ENCODE results near the gene SLC22A17. TPM values are rescaled to one million over a fixed set of nuclear protein-coding genes. Genes with fewer than 3 reads are reported as not detected.
A peak's percentile ranks its signal among the peaks of the same experiment; 100 is the strongest.

SLC22A17 gene
- total RNA-seq, 1 donor from 2014 or later, result 0.20 TPM

- Mint-ChIP-seq H3K4me1 (peaks cover 9% of the 10 kb centered on the region), H3K9me3 (no peaks in the 10 kb centered on the region), H3K27me3 (peaks cover 55% of the 10 kb centered on the region), H3K36me3 (ENCODE audit: low read depth) (no peaks in the 10 kb centered on the region), H3K27ac (no peak overlapping the region), H3K4me3 (peak overlapping the region; percentile 66)
- no peak for TF ChIP-seq CTCF (IDR thresholded peaks at IDR 0.05)
- DNase-seq, result no peak
- no peak for ATAC-seq (ENCODE audit: low read depth)
- POLR2A ChIA-PET, result no interaction called here
- CTCF ChIA-PET, result interaction anchor here (1.0 kb wide), 1 partner anchor 27 kb away, joined by 3 read pairs; no protein-coding TSS in a partner anchor
- intact Hi-C loops (cut with micrococcal nuclease), result no loop called here
Observed at GRCh38 chr14:23353433-23353780, 720 bp upstream of the SLC22A17 start.

- DNase-seq (no peak), ATAC-seq (ENCODE audit: low read depth) (no peak)
- Mint-ChIP-seq H3K4me1 (peaks cover 9% of the 10 kb centered on the region), H3K36me3 (ENCODE audit: low read depth) (no peaks in the 10 kb centered on the region), H3K4me3 (peak overlapping the region; percentile 66), H3K27me3 (peaks cover 63% of the 10 kb centered on the region), H3K27ac (no peak overlapping the region), H3K9me3 (no peaks in the 10 kb centered on the region)
- POLR2A ChIA-PET, result interaction anchor here (0.6 to 0.7 kb wide), 3 partner anchors 49 to 787 kb away, joined by 5 read pairs; partner anchors contain the start of gene PPP1R3E
- CTCF ChIA-PET, result interaction anchor here (0.9 kb wide), 1 partner anchor 28 kb away, joined by 4 read pairs; no protein-coding TSS in a partner anchor
- TF ChIP-seq CTCF (IDR thresholded peaks at IDR 0.05), result no peak
- intact Hi-C loops (cut with micrococcal nuclease), result loop anchor here (1.0 kb wide), 1 partner anchor 50 kb away; the partner anchor contains the start of gene PPP1R3E
Observed at GRCh38 chr14:23351681-23352505, 794 bp downstream of the SLC22A17 start.

GRCh38 chr14:23349156-23349845 is 3.4 kb downstream of the SLC22A17 start:
- POLR2A ChIA-PET, result no interaction called here
- no peak for TF ChIP-seq CTCF (IDR thresholded peaks at IDR 0.05)
- peaks cover 9% of the 10 kb centered on the region for H3K4me1 Mint-ChIP-seq
- H3K4me3 Mint-ChIP-seq, result no peak overlapping the region
- DNase-seq (no peak), ATAC-seq (ENCODE audit: low read depth) (no peak)
- peaks cover 50% of the 10 kb centered on the region for H3K27me3 Mint-ChIP-seq
- H3K9me3 Mint-ChIP-seq, result no peaks in the 10 kb centered on the region
- intact Hi-C loops (cut with micrococcal nuclease), result no loop called here
- no peak overlapping the region for H3K27ac Mint-ChIP-seq
- CTCF ChIA-PET, result no interaction called here
- H3K36me3 Mint-ChIP-seq (ENCODE audit: low read depth), result no peaks in the 10 kb centered on the region

- H3K9me3 Mint-ChIP-seq, result no peaks in the 10 kb centered on the region
- H3K4me3 Mint-ChIP-seq, result no peak overlapping the region
- DNase-seq (no peak), ATAC-seq (ENCODE audit: low read depth) (no peak)
- H3K4me1 Mint-ChIP-seq, result peaks cover 9% of the 10 kb centered on the region
- ChIA-PET CTCF (no interaction called here), POLR2A (no interaction called here)
- no peaks in the 10 kb centered on the region for H3K36me3 Mint-ChIP-seq (ENCODE audit: low read depth)
- no peak for TF ChIP-seq CTCF (IDR thresholded peaks at IDR 0.05)
- H3K27ac Mint-ChIP-seq, result no peak overlapping the region
- intact Hi-C loops (cut with micrococcal nuclease), result no loop called here
- H3K27me3 Mint-ChIP-seq, result peaks cover 43% of the 10 kb centered on the region
Observed at GRCh38 chr14:23348297-23348655, 4.4 kb downstream of the SLC22A17 start.

Data from activated B cell treated with CpG ODN at 0.5 μM for 24 hours (primary cell).